HepG2 (cell line): ENCODE data around the gene NPB. TPM values are rescaled to one million over a fixed set of nuclear protein-coding genes. Genes with fewer than 3 reads are reported as not detected.
A peak's percentile ranks its signal among the peaks of the same experiment; 100 is the strongest.

Source experiments
- CEBPB ChIP-seq: IDR thresholded peaks from 2 replicates; pipeline ENCODE4 v1.6.1; 2011; ENCODE audit warnings: low read depth, low read length, improper control_type of control experiment, borderline replicate concordance
- EED ChIP-seq: sonication (generic); formaldehyde crosslinking; IDR thresholded peaks from 2 replicates; pipeline ENCODE4 v1.5.0; 2020; ENCODE audit warnings: mild to moderate bottlenecking, missing genetic modification reagents
- FOXO4 ChIP-seq: sonication (generic); formaldehyde crosslinking; conservative IDR thresholded peaks from 2 replicates; pipeline ENCODE4 v1.8.1; 2023; ENCODE audit warnings: missing genetic modification reagents
- KDM6A ChIP-seq: IDR thresholded peaks from 2 replicates; pipeline ENCODE4 v1.6.1; 2016; ENCODE audit warnings: low read depth
- PAX8 ChIP-seq: sonication (generic); formaldehyde crosslinking; IDR thresholded peaks from 2 replicates; pipeline ENCODE4 v1.8.0; 2022; ENCODE audit warnings: mild to moderate bottlenecking, missing genetic modification reagents, borderline replicate concordance
- SALL2 ChIP-seq: sonication (generic); formaldehyde crosslinking; IDR thresholded peaks from 2 replicates; pipeline ENCODE4 v1.8.1; 2023; ENCODE audit warnings: mild to moderate bottlenecking, missing genetic modification reagents, inconsistent platforms
- SKI ChIP-seq: fragments of 450-650 bp; IDR thresholded peaks from one replicate; pipeline ENCODE4 v1.6.1; 2018; ENCODE audit warnings: mild to moderate bottlenecking; ENCODE audit not compliant: partially characterized antibody
- ZFP1 ChIP-seq: IDR thresholded peaks from 2 replicates; pipeline ENCODE4 v1.6.1; 2016
- ZFYVE20 ChIP-seq: sonication (generic); formaldehyde crosslinking; IDR thresholded peaks from 2 replicates; pipeline ENCODE4 v1.8.0; 2023; ENCODE audit warnings: low read depth, mild to moderate bottlenecking, moderate library complexity, missing genetic modification reagents, borderline replicate concordance
- ZIK1 ChIP-seq: sonication (generic); formaldehyde crosslinking; IDR thresholded peaks from 2 replicates; pipeline ENCODE4 v1.5.0; 2020; ENCODE audit warnings: mild to moderate bottlenecking, low read depth, missing genetic modification reagents, borderline replicate concordance
- ZNF280B ChIP-seq: sonication (generic); formaldehyde crosslinking; IDR thresholded peaks from 2 replicates; pipeline ENCODE4 v1.5.0; 2020; ENCODE audit warnings: missing genetic modification reagents, mild to moderate bottlenecking, borderline replicate concordance
- ZNF672 ChIP-seq: sonication (generic); formaldehyde crosslinking; IDR thresholded peaks from 2 replicates; pipeline ENCODE4 v1.8.1; 2022; ENCODE audit warnings: missing genetic modification reagents
- ZNF674 ChIP-seq: sonication (generic); formaldehyde crosslinking; IDR thresholded peaks from 2 replicates; pipeline ENCODE4 v1.5.0; 2020; ENCODE audit warnings: low read depth, mild to moderate bottlenecking, missing genetic modification reagents
- ZNF768 ChIP-seq: sonication (generic); formaldehyde crosslinking; IDR thresholded peaks from 2 replicates; pipeline ENCODE4 v1.4.0; 2020; ENCODE audit warnings: missing genetic modification reagents
- ZNF775 ChIP-seq: sonication (generic); formaldehyde crosslinking; IDR thresholded peaks from 2 replicates; pipeline ENCODE4 v1.4.0; 2020; ENCODE audit warnings: missing genetic modification reagents, mild to moderate bottlenecking, moderate library complexity, borderline replicate concordance
- ZNF781 ChIP-seq: sonication (generic); formaldehyde crosslinking; IDR thresholded peaks from 2 replicates; pipeline ENCODE4 v1.5.1; 2020; ENCODE audit warnings: borderline replicate concordance, mild to moderate bottlenecking, missing genetic modification reagents; ENCODE audit errors: not compliant biosample characterization
- ZNF83 ChIP-seq: sonication (generic); formaldehyde crosslinking; IDR thresholded peaks from 2 replicates; pipeline ENCODE4 v1.4.0; 2020; ENCODE audit warnings: missing genetic modification reagents, mild to moderate bottlenecking, borderline replicate concordance
- polyA plus RNA-seq, 8 experiments: library from polyadenylated mRNA; depleted of rRNA in 3 of 8; stranded (reverse) in 7 of 8; unstranded in 1 of 8; fragments of >200 nt; fragmentation: Illumina TruSeq in 4 of 8; extraction: Trizol in 4 of 8; gene quantifications; 2 replicates each; pipeline versions ENCODE4 v1.2.1 to v1.2.3, GENCODE V29; 2011 to 2016; ENCODE audit warnings: low read depth in 4 of 8, missing spikeins in 1 of 8, mixed read lengths in 1 of 8; ENCODE audit not compliant: insufficient read depth in 1 of 8
- total RNA-seq, 5 experiments: library from RNA; depleted of rRNA; stranded (reverse); fragments of >200 nt; fragmentation: Illumina TruSeq; extraction: Trizol; gene quantifications; 2 replicates each; pipeline ENCODE4 v1.2.3, GENCODE V29; 2016; ENCODE audit warnings: low read depth in 1 of 5
- TF ChIP-seq, protein P1 (sequence below): sonication (generic); formaldehyde crosslinking; IDR thresholded peaks from 2 replicates; pipeline ENCODE4 v1.4.0; 2020; ENCODE audit warnings: missing genetic modification reagents
- TF ChIP-seq, protein P2 (sequence below): sonication (generic); formaldehyde crosslinking; conservative IDR thresholded peaks from 2 replicates; pipeline ENCODE4 v1.4.0; 2020; ENCODE audit warnings: missing genetic modification reagents

The NPB gene
- total and polyA plus RNA-seq, 2 of the 13 experiments (the other 11 are each of a cell fraction or from before 2014, with no cell fraction given), result 0.11 to 0.93 TPM

DNA sequence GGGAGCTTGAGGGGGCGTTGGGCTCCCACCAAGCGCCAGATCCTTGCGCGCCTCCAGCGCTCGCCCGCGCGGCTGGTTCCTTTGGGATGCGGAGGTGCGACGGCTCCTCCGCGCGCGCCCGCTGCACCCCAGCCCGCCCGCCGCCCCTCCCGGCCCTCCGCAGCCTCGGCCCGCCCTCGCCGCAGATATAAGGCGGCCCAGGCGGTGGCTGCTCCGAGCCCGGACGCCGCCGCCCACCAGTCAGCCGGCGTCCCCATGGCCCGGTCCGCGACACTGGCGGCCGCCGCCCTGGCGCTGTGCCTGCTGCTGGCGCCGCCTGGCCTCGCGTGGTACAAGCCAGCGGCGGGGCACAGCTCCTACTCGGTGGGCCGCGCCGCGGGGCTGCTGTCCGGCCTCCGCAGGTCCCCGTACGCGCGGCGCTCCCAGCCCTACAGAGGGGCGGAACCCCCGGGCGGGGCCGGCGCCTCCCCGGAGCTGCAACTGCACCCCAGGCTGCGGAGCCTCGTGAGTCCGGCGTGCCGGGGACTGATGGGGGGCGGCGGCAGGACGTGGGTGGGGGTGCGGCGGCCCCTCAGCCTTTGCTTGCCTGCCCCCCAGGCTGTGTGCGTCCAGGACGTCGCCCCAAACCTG is at the start of gene NPB (continued):
- TF ChIP-seq KDM6A, result no peak
- no peak for TF ChIP-seq ZNF280B (CRISPR knock-in tag)
- TF ChIP-seq, protein P1, sequence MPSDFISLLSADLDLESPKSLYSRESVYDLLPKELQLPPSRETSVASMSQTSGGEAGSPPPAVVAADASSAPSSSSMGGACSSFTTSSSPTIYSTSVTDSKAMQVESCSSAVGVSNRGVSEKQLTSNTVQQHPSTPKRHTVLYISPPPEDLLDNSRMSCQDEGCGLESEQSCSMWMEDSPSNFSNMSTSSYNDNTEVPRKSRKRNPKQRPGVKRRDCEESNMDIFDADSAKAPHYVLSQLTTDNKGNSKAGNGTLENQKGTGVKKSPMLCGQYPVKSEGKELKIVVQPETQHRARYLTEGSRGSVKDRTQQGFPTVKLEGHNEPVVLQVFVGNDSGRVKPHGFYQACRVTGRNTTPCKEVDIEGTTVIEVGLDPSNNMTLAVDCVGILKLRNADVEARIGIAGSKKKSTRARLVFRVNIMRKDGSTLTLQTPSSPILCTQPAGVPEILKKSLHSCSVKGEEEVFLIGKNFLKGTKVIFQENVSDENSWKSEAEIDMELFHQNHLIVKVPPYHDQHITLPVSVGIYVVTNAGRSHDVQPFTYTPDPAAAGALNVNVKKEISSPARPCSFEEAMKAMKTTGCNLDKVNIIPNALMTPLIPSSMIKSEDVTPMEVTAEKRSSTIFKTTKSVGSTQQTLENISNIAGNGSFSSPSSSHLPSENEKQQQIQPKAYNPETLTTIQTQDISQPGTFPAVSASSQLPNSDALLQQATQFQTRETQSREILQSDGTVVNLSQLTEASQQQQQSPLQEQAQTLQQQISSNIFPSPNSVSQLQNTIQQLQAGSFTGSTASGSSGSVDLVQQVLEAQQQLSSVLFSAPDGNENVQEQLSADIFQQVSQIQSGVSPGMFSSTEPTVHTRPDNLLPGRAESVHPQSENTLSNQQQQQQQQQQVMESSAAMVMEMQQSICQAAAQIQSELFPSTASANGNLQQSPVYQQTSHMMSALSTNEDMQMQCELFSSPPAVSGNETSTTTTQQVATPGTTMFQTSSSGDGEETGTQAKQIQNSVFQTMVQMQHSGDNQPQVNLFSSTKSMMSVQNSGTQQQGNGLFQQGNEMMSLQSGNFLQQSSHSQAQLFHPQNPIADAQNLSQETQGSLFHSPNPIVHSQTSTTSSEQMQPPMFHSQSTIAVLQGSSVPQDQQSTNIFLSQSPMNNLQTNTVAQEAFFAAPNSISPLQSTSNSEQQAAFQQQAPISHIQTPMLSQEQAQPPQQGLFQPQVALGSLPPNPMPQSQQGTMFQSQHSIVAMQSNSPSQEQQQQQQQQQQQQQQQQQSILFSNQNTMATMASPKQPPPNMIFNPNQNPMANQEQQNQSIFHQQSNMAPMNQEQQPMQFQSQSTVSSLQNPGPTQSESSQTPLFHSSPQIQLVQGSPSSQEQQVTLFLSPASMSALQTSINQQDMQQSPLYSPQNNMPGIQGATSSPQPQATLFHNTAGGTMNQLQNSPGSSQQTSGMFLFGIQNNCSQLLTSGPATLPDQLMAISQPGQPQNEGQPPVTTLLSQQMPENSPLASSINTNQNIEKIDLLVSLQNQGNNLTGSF (CRISPR knock-in tag), result no peak
- TF ChIP-seq ZNF768, result peak; percentile 35; the same call in 1 of the 2 replicates
- 0 out of 2 replicates have a peak, but pooled peaks have one; percentile 4 for TF ChIP-seq EED
- no peak for TF ChIP-seq ZNF83
- peak; percentile 42; the same call in 1 of the 2 replicates for TF ChIP-seq SALL2 (CRISPR knock-in tag)
- peak; percentile 75 for TF ChIP-seq PAX8 (CRISPR knock-in tag)
- TF ChIP-seq, protein P2, sequence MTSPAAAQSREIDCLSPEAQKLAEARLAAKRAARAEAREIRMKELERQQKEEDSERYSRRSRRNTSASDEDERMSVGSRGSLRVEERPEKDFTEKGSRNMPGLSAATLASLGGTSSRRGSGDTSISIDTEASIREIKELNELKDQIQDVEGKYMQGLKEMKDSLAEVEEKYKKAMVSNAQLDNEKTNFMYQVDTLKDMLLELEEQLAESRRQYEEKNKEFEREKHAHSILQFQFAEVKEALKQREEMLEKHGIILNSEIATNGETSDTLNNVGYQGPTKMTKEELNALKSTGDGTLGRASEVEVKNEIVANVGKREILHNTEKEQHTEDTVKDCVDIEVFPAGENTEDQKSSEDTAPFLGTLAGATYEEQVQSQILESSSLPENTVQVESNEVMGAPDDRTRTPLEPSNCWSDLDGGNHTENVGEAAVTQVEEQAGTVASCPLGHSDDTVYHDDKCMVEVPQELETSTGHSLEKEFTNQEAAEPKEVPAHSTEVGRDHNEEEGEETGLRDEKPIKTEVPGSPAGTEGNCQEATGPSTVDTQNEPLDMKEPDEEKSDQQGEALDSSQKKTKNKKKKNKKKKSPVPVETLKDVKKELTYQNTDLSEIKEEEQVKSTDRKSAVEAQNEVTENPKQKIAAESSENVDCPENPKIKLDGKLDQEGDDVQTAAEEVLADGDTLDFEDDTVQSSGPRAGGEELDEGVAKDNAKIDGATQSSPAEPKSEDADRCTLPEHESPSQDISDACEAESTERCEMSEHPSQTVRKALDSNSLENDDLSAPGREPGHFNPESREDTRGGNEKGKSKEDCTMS, result no peak
- TF ChIP-seq SKI, result peak; percentile 26
- TF ChIP-seq ZNF674 (CRISPR knock-in tag), result no peak
- 0 out of 2 replicates have a peak, but pooled peaks have one; percentile 37 for TF ChIP-seq ZIK1
- no peak for TF ChIP-seq ZNF775 (CRISPR knock-in tag)
- TF ChIP-seq ZNF781 (CRISPR knock-in tag), result no peak
- TF ChIP-seq ZFP1 (CRISPR knock-in tag), result no peak
- TF ChIP-seq CEBPB, result no peak
- 0 out of 2 replicates have a peak, but pooled peaks have one; percentile 69 for TF ChIP-seq ZFYVE20 (CRISPR knock-in tag)
- TF ChIP-seq ZNF672, result peak; percentile 88; the same call in 1 of the 2 replicates
- no peak for TF ChIP-seq FOXO4
